GM19468 (cell line): ENCODE measurements around the gene CTSH.
"Not testable (repeated sequence)": the region's sequence is repeated elsewhere in the genome, so short reads cannot be mapped to it uniquely, and the experiment has no call there.

Source experiments
- ATAC-seq: cut with Tn5 transposase; IDR thresholded peaks from one replicate; pipeline ENCODE4 v1.9.1; 2021; ENCODE audit warnings: mild to moderate bottlenecking, moderate library complexity, moderate number of reproducible peaks; ENCODE audit not compliant: unreplicated experiment; ENCODE audit errors: extremely low read depth

The CTSH gene

GRCh38 chr15:78925076-78925624 lies 19.7 kb downstream of the CTSH start:
- no peak for ATAC-seq

DNA sequence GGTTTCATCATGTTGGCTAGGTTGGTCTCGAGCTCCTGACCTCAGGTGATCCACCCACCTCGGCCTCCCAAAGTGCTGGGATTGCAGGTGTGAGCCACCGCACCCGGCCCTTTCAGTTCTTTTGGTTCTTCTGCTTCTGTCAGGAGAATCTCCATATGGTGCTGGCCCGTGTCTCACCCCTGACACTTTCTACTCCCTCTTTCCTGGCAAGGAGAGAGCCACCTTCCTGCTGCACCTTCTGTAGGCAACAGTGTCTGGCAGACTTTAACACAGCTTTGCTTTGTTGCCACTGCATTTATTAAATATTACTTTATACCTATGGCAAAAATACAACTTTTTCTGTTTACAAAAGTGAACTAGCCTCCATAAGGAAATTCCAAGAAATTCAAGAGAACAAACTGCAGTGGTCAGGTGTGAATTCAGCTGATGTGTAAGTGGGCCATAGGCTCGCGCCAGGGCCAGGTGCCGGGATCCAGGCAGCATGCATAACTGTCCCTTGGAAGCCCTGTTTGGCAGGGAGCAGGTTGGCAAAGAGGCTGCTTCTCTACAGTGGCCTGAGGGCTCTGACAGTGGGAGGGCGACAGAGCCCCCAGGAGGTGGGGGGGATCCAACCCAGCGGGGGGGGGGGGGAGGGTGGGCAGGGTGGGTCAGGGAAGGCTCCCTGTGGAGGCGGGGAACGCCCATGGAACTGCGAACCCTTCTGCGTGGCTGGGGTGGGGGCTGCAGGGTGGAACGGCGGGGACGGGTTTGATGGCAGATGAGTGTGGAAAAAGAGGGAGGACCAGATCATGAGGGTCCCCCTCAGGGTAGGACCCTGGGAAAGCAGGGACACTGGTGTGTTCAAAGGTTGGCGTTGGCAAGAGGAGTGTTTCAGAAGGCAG lies 21.1 kb downstream of the CTSH start:
- no peak for ATAC-seq

GRCh38 chr15:78923015-78923414 lies 21.8 kb downstream of the CTSH start:
- ATAC-seq = no peak

- ATAC-seq = no peak
These were observed 22.3 kb downstream of the CTSH start for GRCh38 chr15:78922527-78922926.

DNA sequence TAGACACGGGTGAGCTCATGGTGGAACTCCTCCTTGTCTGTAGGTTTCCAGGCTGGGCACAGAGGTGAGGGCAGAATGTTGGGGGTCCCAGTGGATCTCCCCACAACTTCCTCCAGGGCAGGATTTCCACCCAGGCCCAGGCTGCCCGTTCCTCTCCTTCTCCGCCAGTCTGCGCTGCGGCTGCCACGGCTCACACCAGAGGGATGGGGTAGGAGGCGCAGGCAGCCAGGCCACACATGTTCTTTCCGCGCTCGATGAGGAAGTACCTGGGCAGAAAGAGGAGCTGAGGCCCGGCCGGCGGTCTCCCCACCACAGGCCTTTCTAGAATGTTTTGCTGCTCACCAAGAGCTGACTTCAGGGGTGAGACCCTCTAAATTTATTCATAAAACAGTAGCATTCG lies 22.9 kb downstream of the CTSH start:
- ATAC-seq = no peak

DNA sequence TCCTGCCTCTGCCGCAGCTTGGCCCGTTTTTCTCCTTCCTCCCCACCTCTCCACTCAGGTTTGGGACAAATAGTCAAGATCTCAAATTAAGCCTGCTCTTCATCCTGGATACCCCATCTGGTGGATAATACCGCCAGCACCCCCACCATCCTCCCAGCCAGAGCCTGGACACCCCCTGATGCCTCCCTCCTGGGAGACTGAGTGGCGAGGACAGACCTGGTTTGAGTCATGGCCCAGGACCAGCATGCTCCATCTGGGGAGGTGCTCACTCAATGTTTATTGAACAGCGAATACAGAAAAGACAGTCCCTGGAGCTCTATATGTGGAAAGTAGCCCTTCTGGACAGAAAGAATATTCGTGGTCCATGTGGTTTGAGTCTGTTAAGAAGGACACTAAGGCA lies 23.3 kb downstream of the CTSH start:
- no peak for ATAC-seq

DNA sequence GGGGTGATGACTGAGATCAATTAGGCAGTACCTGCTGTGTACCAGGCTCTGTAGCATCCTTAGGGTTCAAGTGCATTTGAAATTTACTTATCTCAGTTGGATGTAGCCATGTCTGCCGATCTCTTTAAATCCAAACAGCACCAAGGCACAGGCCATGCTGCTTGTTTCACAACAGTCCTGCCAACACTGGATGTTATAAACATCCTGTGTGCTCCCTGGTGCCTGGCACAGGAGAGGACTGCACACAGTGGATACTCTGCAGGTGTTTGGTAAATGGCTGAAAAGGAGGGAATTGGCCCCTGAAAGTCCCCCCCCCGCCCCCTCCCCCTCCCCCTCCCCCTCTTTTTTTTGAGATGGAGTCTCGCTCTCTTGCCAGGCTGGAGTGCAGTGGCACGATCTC lies 27.0 kb downstream of the CTSH start:
- no peak for ATAC-seq

DNA sequence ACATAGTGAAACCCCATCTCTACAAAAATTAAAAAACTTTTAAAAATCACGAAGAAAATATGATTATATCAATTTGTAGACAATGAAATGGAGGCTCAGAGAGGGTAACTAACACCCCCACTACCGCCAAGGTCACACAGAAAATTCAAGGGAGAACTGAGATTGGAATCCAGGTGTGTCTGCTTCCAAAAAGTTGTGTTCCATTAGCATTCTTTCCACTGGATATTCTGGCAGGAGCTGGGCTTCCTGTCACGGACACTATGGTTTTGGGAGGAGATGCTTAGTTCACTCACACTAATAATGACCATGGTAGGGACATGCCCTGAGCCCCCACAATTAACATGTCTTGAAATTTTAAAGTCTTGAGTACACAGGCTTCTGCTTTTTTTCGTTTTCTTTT lies 28.8 kb downstream of the CTSH start:
- ATAC-seq = no peak

DNA sequence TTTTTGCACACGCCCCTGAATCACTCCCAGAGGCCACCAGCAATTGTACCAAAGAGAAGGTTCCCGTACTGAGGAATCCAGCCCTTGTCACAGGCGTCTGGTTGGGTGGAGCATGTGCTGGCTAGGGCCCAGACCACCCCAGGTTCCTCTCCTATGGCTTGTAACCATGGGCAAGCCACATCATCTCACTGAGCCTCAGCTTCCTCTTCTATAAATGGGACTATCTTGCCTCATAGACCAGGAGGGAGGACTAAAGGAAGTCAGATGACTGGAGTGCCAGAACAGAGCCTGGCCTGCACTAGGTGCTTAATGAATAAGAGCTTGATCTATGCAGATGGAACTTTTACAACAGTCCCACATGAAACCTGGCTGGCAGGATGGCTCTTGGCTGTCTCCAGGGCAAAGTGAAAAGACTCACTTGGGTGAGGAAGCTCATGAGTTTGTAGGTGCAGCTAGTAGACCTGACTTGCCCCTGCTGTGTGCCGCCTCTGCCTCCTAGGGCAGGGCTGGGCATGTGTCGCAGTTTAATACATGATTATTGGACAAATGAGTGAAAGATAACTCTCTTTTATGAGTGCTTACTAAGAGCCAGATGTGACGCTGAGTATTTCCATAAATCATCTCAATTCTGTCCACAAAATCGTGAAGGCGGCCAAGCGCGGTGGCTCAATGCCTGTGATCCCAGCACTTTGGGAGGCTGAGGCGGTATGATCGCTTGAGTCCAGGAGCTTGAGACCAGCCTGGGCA lies 29.3 kb downstream of the CTSH start:
- no peak for ATAC-seq

DNA sequence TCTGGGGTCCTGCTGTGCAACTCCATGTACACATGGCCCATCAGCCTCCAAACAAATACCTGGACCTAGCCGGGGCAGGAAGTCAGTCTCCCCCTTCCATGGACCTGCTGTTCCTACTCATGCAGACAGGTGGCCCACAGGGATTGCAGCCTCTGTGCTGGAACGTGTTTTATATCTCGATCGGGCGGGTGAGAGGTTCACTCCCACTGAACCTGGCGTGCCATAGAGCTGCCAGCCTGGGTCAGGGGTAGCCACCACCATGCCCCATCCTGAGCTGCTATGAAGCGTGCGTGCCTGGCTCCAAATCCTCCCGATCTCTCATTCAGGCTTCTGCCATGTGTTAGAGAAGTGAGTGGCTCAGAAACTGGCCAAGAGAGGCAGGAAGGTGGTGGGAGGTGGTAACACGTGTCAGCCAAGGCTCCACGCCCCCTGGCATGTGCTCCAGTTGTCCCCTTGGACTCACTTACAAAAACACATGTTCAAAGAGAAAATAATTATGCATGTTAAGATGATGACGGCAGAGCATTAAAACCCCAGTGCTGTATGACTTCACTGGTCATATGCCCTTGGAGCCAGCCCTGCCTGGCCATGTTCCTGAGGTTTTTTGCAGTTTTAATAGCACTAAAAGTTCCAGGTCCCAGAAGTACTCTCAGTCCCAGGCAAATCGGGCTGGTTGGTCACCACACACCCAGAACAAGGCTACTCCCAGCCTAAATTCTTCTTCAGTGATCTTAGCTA lies 30.6 kb downstream of the CTSH start:
- ATAC-seq = no peak

DNA sequence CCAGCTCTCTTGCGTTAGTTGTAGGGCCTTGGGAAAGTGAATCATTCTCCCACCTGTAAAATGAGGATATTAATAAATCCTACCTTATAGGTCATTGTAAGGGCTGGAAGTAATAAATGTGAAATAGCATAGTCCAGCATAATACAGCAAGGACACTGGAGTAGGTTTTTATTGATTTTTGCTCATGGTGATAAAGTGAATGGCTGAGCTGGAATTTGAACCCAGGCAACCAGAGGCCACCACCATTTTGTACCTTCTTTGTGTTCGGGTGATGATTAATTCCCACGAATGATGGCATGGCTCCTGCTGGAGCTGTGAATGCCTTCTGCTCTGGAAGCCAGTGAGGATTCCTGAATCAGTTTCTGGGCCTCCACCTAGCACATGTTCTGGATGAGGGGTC lies 31.8 kb downstream of the CTSH start:
- ATAC-seq = no peak

DNA sequence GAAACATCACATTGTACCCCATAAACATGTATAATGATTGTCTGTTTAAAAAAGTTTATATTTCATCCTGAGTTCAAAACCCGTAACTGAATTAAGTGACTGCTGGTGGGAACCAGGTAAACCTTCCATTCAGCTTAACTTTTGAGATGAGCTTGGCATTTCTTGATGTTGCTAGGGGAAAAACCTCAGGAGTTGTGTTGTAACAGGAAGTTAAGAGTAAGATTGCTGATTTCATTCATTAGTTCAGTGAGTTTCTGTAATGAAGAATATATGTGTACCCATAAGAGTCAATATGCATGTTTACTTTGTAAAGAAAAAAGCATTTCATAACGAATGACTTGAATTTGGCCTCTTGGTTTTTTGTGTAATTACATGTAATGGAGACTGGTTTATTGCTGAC lies 32.5 kb downstream of the CTSH start:
- ATAC-seq = no peak

DNA sequence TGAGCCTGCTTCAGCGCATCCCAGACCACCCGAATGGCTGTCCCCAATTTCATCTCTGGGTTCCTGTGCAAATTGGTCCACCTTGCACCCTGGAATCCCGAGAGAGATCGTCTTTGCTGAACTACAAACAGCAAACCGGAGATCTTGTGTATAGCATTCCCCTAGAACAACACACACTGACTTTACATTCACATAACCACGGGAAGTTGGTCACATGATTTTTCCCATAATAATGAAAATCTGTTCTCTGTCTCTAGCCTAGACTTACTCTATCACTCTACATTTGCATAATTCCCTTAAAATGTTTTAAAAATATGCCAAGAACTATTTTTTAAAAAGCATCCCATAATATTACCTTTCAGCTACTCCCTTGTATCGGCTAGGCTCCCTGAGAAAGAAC lies 34.6 kb downstream of the CTSH start:
- no peak for ATAC-seq

GRCh38 chr15:78909791-78910228 lies 35.0 kb downstream of the CTSH start:
- ATAC-seq = no peak

- ATAC-seq = no peak
These were observed 35.6 kb downstream of the CTSH start for GRCh38 chr15:78909160-78909695.

GRCh38 chr15:78907577-78907976 lies 37.3 kb downstream of the CTSH start:
- no peak for ATAC-seq

DNA sequence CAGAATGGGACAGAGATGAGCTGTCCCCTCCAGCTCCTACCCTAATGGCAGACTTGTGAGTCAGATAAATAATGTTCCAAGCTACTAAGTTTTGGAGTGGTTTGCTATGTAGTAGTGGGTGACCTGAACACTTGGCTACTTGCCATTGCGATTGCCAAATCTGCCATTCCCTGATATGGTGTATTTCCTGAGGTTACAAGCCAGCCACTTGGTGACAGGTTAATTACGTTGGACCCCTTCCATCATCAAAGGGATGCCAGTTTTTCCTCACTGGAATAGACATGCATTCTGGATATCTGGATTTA lies 38.6 kb downstream of the CTSH start:
- ATAC-seq = no peak

GRCh38 chr15:78904599-78905358 lies 40.1 kb downstream of the CTSH start:
- no peak for ATAC-seq

GRCh38 chr15:78902281-78903032 lies 42.4 kb downstream of the CTSH start:
- not testable (repeated sequence) for ATAC-seq
